ENCODE results near the gene PPP1R3F.

DNA sequence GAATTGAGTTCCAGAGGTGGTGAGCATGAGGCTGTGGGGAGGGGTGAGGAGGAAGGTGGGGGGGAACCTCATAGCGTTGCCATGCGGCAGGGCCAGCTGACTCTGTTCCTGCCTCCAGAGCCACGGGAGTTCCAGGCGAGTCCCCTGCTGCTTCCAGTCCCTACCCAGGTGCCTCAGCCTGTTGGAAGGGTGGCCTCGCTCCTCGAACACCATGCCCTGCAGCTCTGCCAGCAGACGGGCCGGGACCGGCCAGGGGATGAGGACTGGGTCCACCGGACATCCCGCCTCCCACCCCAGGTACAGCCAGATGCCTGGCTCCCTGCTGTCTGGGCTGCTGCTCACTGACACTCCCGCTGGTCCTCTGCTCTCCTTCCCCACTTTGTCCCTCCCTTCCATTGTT lies 26.4 kb upstream of the PPP1R3F start:
- TF ChIP-seq, protein P1, sequence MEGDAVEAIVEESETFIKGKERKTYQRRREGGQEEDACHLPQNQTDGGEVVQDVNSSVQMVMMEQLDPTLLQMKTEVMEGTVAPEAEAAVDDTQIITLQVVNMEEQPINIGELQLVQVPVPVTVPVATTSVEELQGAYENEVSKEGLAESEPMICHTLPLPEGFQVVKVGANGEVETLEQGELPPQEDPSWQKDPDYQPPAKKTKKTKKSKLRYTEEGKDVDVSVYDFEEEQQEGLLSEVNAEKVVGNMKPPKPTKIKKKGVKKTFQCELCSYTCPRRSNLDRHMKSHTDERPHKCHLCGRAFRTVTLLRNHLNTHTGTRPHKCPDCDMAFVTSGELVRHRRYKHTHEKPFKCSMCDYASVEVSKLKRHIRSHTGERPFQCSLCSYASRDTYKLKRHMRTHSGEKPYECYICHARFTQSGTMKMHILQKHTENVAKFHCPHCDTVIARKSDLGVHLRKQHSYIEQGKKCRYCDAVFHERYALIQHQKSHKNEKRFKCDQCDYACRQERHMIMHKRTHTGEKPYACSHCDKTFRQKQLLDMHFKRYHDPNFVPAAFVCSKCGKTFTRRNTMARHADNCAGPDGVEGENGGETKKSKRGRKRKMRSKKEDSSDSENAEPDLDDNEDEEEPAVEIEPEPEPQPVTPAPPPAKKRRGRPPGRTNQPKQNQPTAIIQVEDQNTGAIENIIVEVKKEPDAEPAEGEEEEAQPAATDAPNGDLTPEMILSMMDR (conservative IDR thresholded peaks at IDR 0.05; ENCODE audit: low read length), result no peak
- no peak for TF ChIP-seq EZH2phosphoT487 (IDR thresholded peaks at IDR 0.05; ENCODE audit: borderline replicate concordance)
